GM21723 (cell line): Measurements from ENCODE around the gene NEMP2.

Experiments
- ATAC-seq: cut with Tn5 transposase; IDR thresholded peaks from one replicate; pipeline ENCODE4 v1.9.1; 2021; ENCODE audit warnings: mild to moderate bottlenecking, moderate library complexity; ENCODE audit not compliant: unreplicated experiment

The NEMP2 gene, protein sequence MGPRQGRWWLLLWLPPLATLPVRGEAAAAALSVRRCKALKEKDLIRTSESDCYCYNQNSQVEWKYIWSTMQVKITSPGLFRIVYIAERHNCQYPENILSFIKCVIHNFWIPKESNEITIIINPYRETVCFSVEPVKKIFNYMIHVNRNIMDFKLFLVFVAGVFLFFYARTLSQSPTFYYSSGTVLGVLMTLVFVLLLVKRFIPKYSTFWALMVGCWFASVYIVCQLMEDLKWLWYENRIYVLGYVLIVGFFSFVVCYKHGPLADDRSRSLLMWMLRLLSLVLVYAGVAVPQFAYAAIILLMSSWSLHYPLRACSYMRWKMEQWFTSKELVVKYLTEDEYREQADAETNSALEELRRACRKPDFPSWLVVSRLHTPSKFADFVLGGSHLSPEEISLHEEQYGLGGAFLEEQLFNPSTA

GRCh38 chr2:190534310-190535120 lies at the start of gene NEMP2:
Gene NEMP2, minus strand, starts transcription at chr2:190534722. Its CDS starts 67 bp downstream, at chr2:190534655.
- peak; percentile 80 for ATAC-seq

GRCh38 chr2:190583507-190584337 lies 49.2 kb upstream of the NEMP2 start:
- ATAC-seq, result peak; percentile 67

GRCh38 chr2:190582736-190583506 lies 48.4 kb upstream of the NEMP2 start:
- ATAC-seq, result peak; percentile 71

- ATAC-seq, result no peak
Measured at GRCh38 chr2:190582019-190582418, 47.5 kb upstream of the NEMP2 start.

- ATAC-seq, result no peak
Measured at GRCh38 chr2:190579915-190580846, 45.7 kb upstream of the NEMP2 start.

GRCh38 chr2:190579058-190579410 lies 44.5 kb upstream of the NEMP2 start:
- no peak for ATAC-seq

DNA sequence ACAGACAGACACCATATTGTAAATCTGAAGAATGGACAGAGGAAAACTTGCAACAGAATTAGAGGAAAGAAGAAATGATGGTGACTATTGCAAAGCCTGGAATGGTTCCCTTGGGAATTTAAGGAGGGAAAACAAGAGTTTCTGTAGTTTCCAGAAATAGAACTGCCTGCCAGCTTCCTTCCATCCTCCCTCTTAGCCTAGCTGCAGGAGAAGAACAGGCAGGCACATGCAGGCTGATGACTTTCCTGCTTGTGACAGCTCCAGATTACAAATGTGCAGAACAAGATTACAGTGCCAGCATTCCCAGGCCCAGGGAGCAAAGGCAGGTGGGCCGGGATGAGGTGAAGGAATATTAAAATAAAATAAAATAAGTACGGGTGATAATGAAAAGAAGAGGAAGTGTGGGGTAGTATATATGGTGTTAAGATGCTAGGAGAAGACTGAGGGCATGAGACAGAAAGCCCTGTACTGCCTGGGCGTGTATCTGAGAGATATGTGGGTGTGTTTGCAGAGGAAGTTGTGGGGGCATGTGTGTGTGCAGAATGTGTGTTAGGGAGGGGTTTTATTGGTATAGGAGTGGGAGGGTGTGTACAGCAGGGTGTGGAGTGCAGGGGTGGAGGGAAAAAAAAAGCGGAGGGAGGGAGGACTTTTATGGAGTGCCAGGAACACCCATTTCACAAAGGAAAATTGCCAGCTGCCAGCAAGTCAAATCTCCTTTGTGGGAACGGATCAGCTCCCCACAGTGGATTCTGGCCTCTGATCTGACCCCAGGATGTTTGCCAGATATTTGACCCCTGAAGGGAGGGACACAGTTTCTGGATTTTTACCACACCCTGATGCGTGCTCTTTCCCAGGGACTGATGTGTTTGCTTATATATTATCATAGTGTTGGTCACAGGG lies 43.9 kb upstream of the NEMP2 start:
- ATAC-seq, result no peak

- no peak for ATAC-seq
Measured at GRCh38 chr2:190576573-190576972, 42.1 kb upstream of the NEMP2 start.

DNA sequence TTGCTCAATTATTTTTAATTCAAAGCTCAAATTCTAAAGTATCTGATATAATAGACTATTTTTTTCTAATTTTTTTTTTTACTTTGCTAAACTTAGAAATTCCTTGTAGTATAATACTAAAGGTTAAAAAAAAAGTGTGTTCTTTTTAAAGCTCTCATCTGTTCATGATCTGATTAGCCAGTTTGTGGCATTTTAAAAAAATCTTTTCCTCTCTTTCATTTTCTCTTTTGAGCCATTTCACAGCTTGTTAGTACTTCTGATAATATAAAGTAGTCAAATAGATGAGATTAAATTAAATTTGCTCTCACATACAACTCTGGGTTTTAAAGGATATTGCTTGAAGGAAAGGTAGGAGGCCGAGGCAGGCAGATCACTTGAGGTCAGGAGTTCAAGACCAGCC lies 40.7 kb upstream of the NEMP2 start:
- ATAC-seq, result no peak

DNA sequence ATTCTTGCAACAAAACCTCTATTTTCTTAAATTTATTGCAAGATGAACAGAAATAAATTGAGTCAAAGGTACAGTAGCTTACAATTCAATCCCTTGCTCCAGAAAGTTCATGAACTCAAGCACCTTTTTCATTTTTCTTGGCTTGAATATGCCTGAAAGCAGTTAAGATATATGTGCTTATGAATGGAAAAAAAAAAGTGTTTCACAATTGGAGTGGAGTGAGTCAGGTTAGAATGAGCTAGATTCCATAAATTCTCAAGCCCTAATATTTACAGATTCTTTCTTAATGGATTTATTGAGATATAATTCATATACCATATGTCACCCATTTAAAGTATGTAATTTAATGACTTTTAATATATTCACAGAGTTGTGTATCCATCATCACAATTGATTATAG lies 39.6 kb upstream of the NEMP2 start:
- no peak for ATAC-seq

DNA sequence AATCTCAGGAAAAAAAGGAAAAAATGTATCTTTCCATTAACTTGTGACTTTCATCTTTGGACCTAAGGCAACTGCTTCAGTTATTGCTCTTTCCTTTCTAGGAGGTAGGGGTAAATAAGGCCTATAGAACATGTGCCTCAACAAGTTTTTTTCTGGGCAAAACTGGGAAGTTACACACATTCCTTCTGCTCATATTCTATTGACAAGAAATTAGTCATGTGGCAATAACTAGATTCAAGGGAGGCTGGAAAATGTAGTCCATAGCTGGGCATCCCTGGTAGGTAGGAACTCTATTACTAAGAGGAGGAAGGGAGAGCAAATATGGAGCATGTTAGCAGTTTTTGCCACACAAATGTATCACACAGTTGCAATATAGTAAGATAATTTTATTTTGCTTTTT lies 37.7 kb upstream of the NEMP2 start:
- ATAC-seq, result no peak

DNA sequence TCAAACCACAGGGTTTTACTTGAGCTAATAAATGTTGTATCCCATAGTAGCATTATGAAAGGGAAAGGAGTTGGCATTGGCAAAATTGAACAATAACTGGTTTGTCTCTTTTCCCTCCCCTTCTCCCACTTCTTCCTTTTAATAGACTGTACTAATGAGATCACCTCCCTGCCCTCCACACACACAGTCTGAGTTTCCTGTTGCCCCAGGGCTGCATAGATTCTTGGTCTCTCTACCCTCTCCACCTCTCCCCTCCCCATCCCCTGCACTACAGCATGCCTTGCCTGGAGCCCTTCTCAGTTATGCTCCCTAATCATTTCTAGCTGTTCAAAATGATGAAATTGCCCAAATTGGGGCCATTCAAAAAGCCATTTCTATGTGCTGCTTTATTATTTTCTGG lies 37.2 kb upstream of the NEMP2 start:
- ATAC-seq, result no peak

GRCh38 chr2:190570871-190571270 lies 36.3 kb upstream of the NEMP2 start:
- no peak for ATAC-seq

DNA sequence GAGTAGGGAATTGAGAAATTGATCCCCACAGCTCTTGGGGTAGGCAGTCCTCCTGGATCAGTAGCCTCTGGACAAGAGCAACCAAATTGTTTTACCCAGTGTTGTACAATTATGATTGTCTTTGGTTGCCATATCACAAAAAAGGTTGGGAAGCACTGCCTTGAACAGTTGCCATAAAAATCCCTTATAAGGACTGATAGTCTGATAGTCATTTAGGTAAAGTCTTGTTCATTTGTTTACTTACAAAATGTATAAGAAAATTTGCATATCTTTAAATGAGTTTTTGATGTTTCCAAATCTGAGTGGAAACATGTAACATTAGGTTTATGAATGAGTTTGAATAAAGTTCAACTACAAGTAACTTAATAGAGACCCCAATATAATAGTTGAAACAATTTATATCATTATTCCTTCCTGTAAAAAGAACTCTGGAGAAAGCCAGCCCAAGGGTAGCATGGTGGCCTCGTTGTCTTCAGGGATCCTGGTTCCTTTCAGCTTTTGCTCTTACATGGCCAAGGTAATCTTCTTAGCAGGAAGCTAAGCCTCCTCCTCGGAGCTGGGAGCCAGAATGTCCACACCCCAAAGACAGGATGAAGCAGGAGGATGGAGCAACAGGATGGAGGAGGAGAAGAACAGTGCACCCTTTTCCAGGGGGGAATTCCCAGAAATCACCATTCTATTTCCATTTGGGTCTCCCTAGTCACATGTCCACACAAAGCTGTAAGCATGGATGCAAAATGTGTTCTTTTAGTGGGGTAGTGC lies 35.7 kb upstream of the NEMP2 start:
- no peak for ATAC-seq

DNA sequence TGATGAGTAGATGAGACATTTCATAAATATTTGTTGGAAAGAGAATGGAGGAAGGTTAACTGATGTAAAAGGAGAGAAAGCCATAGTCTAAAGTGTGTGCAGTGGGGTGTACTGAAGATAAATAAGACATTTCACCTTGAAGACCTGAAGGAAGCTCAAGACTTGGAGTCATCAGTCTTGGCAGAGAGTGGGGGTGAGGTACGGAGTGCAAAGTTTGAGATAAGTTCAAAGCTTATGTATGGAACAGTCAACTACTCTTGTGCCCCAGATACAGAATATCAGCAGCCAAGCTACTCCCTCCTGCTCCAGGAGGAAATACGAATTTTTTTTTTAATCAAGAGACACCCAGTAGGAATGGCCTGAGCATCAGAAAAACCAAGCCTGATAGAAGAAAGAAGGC lies 30.3 kb upstream of the NEMP2 start:
- no peak for ATAC-seq

GRCh38 chr2:190563646-190564045 lies 29.1 kb upstream of the NEMP2 start:
- ATAC-seq, result no peak

- no peak for ATAC-seq
Measured at GRCh38 chr2:190563109-190563508, 28.6 kb upstream of the NEMP2 start.

GRCh38 chr2:190562121-190562520 lies 27.6 kb upstream of the NEMP2 start:
- ATAC-seq, result no peak
